Hematopoietic multipotent progenitor cell (in vitro differentiated cells): Measurements from ENCODE around the gene MPO. TPM values are rescaled to one million over a fixed set of nuclear protein-coding genes. Genes with fewer than 3 reads are reported as not detected.

Experiments used
- DNase-seq, 3 donors: peaks; one replicate each; pipeline ENCODE4 v3.0.0-alpha.2; 2011 to 2015; ENCODE audit warnings: low read depth in 2 of 3, low spot score in 2 of 3
- total RNA-seq: library from RNA; depleted of rRNA; stranded (reverse); fragments of >200 nt; gene quantifications from one replicate; pipeline ENCODE4 v1.2.3, GENCODE V29; 2012

The MPO gene
- total RNA-seq, 1 donor: 371 TPM

DNA sequence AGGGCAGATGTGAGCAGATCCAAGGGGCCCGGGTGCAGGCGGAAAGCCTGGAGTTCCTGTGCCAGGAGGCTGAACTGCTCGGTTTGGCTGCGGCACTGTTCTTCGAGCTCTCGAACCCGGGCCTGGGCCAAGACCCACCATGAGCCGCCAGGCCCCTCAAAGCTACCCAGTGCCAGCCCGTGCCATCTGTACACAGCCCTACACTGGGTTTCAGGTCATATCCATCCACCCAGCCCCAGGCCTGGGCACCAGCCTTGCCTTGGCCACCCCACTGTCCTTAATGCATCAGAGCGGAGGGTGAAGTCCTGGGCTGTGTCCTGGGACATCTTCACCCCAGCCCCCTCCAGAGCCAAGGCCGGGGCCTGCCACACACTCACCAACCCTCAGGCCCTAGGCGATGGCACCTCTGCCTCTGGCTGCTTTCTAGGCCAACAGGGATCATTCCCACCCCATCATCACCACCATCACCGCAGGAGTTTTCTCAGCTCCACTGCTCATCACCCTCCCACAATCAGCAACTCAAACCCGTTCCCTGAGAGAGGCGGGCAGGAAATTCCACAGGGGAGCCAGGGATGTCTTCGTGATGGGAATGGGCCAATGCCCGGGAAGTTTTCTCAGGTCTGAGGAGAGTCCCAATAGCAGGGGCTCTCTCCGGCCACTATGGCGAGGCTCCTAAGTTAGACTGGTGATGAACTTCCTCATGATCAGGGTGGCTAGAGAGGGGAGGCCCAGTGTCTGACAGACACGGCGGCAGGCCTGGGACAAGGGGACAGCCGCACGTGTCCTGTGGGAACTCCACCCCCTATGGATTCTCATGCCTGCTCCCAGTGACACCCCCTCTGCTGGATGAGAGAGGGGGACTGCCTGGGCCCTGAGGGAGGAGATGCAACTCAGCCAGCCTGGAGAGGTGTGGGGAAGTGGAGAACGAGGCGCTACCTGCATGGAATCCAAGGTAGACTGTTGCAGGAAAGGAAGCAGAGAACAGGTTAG, 38.7 kb upstream of the MPO start:
- no peak for DNase-seq

DNA sequence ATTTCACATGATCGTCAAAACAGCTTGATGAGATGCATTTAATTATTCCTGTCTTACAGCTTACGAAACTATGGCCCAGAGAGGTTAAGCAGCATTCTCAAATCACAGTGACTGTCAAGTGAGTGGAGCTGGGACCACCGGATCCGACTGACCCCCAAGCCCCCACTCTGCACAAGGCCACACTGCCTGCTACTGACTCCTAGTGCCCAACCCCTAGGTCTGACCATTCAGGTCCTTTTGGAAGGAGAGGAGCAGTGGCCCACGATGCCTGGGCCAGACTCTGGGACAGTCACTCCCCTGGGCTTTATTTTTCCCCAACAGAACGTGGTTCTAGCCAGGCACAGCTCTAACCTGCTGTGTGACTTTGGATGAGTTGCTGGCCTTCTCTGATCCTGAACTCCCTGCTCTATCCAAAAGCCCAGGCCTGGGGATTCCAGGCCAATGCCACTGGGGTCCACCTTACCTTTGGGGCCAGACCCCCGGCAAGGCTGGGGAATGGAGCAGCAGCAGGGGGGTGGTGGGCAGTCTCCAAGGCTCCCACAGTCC, 38.0 kb upstream of the MPO start:
- no peak for DNase-seq

DNA sequence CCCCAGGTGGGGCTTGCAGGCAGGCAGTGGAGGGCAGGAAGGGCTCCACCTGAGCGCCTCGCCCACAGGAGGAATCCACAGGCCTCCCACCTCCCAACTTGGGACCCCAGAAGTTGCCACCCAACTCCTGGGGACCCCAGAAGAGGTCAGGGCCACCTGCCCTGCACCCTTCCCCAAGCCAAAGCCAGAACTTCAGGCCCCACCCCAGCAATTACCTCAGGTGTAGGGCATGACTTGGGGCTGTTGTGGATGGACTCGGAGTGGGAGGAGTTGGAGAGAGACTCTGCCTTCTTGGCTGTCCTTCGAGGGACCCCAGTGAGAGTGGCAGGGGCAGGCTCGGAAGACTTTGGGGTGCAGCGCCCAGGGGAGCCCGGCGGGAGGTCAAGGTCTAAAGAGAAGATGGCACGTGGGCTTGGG, 37.3 kb upstream of the MPO start:
- no peak for DNase-seq

DNA sequence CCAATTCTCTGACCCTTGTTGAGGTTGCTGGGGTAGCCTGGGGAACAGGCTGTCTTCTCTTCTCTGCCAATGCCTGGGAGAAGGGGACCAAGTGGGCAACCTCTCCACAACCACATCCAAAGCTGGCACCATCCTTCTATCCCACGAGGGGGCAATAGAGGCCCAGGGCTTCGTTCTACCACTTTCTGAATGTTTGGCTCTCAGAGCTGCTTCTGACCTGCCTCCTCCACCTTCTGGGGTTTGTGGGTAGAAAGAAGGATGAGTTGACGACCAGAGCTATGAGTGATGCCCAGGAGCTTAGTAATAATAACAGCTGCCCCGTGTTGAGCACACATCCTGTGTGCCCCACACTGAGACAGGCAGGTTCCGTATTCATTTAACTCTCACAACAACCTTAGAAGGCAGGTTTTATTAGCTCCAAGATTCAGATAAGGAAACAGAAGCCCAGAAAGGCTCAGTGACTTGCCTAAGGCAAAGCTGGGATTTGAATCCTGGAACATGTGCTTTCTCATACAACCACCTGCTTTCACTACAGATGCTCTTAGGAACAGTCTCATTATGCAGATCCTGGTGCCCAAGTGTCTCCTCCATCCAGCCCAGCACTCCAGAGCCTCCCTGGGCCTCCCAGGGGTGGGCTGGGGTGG, 36.8 kb upstream of the MPO start:
- DNase-seq: peak in 2 of 3 donors; percentile 83 to 89

DNA sequence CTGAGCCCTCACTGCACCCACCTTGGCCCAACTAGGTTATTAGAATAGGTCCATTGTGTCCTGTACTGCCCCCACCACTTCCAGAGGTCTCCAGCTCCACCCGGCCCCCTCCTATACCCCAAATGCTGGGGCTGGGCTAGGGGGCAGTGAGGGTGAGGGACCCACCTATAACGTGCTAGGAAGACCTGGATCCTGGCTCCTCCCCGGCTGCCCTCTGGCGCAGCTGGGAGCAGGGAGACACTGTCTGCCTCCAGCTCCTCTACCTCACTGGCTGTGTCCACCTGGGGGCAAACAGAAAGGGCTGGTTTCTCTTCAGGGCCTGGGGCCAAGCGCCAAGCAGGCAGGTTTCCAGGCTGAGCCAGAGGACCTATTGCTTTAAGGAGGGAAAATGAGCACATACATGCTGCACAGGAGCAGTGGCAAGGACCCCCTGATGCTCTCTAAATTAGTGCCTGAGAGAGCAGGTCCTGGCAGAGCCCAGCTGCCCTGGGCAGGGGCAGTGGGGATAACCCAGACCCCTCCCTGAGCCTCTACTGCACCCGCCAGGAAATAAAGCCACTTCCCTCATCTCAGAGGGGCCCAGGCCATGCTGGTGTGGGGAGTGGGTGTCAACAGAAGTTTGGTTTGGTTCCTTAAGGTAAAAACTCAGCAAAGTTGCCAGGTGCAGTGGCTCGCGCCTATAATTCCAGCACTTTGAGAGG, 35.7 kb upstream of the MPO start:
- no peak for DNase-seq

DNA sequence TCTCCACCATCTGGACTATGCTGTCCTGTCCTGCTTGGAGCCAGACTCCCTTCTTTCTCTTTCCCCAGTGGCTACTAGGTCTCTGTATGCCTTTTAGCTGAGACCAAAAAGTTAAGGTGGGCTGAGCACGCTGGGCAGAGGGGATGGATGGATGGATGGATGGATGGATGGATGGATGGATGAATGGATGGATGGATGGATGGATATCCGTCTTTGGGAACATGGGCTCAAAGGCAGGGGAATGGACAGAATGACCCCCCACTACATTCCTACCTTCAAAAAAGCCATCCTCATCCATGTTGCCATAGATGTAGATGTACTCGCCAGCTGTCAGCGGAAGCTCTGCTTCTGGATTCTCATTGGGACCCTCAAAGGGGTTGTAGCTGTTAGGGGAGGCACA, 35.0 kb upstream of the MPO start:
- DNase-seq: no peak

DNA sequence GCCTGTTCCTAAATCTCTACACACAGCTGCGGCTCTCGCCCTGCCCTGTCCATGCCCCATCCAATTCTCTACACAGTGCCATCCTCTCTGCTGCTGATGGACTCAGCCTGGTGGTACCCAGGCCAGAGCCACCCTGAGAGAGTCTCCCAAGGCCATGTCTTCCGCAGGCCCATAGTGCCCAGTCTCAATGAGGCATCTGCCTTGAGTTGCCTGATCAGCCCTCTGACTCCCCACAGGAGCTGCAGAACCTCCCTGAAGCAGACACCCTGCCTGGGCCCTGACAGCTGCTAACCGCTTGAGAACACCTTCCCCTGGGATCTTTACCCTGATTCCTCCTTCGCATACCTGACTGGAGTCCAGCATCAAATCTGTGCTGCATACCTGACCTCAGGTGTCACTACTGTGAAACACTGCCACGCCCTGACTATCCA, 34.6 kb upstream of the MPO start:
- no peak for DNase-seq

DNA sequence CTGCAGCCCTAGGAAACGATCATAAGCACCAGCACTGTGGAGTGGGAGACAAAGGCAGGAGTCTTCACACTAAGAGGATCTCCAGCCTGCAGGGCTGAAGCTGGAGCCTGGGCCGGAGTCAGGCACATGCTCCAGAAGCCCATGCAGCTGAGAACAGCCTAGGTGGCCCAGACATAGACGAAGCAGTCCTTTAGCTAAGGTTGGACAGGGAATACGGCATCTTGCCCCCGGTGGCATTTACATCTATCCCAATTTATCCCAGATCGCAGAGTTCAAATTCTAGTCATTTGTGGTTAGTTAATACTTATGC, 33.9 kb upstream of the MPO start:
- no peak for DNase-seq

DNA sequence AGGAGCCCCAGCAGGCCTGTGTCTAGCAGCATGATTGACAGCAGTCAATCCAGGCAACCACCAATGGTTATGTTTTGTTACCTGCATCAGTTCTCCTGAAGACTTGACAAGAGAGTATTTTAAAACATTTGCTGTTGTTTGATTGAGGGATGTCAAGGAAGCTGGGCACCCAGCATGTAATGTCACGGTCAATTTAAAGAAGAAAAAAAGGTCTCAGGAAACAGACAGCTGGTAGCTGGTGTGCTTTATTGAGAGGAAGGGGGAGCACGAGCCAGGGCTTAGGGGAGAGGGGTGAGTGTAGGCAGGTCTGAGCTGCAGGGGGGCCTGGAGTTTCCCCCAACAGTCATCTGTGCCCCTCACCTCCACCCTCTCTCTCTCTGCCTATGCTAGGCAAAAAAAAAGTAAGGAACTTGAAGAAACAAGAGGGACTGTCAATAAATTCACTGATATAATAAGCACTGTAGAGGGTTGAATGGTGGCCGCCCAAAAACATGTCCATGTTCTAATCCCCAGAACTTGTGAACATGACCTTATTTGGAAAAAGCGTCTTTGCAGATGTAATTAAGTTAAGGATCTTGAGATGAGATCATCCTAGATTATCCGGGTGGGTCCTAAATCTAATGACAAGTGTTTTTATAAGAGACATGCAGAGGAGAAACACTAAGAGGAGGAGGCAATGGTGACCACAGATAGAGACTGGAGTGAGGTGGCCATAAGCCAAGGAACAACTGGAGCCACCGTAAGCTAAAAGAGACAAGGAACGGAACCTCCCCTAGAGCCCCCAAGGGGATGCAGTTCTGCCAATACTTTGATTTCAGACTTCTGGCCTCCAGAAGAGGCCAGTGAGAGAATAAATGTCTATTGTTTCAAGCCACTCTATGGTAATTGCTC, 33.3 kb upstream of the MPO start:
- no peak for DNase-seq

DNA sequence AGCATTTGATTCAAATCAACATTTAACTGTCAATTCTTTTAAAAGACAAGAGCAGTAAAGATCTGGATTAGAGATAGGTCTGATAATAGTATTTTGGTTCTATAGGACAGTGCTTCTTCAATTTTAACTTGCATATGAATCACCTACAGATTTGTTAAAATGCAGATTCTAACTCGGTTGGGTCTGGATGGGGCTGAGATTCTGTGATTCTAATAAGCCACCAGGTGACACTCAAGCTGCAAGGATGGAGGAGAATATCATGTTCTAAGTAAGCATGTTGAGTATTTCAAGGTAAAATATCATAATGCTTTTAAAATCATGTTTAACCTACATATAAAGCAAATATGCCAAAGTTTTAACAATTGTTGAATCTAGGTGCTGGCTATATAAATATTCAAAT, 32.1 kb upstream of the MPO start:
- no peak for DNase-seq

DNA sequence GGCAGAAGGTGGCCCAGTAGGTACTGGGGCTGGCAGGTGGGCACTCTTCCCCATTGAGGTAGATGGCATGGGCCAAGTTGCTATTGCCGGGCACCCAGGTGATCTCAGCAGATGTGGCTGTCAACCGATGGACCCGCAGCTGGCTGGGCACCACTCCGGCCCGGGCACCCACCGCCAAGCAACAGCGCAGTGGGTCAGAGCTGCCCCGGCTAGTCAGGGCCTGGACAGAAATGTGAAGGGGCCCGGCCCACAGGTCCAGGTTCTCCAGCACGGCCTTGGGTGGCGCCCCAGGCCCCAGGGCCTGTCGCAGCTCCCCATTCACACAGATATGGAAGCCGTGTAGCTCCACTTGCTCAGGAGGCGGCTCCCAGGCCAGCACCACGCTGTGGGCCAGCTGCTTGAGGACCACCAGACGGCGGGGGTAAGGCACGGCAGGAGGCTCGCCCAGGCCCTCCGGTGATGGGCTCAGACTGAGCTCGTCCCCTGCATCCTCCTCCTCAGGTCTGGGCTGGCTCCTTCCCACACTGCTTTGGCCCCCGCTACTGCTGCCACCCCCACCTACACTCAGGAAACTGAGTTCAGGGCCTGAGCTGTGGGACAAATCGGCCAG, 31.4 kb upstream of the MPO start:
- no peak for DNase-seq

DNA sequence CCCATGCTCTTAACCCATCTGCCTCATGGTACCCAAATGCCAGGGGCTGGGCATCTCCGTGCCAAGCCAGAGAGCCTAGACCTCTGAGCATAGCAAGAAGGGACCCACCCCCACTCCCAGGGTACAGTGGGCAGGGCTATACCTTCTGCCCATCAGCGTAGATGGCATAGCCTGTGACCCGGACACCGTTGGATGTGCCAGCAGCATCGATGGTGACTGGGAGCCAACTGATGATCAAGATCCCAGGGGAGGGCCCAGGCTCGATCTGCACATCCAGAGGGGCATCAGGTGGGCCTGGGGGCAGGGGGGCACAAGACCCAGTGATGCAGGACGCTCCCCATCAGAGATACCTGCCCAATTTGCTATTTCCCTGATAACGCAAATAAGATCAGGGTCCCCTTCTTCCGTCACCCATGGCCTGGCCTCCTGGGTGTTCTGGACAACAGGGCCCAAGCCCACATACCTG, 30.7 kb upstream of the MPO start:
- no peak for DNase-seq

DNA sequence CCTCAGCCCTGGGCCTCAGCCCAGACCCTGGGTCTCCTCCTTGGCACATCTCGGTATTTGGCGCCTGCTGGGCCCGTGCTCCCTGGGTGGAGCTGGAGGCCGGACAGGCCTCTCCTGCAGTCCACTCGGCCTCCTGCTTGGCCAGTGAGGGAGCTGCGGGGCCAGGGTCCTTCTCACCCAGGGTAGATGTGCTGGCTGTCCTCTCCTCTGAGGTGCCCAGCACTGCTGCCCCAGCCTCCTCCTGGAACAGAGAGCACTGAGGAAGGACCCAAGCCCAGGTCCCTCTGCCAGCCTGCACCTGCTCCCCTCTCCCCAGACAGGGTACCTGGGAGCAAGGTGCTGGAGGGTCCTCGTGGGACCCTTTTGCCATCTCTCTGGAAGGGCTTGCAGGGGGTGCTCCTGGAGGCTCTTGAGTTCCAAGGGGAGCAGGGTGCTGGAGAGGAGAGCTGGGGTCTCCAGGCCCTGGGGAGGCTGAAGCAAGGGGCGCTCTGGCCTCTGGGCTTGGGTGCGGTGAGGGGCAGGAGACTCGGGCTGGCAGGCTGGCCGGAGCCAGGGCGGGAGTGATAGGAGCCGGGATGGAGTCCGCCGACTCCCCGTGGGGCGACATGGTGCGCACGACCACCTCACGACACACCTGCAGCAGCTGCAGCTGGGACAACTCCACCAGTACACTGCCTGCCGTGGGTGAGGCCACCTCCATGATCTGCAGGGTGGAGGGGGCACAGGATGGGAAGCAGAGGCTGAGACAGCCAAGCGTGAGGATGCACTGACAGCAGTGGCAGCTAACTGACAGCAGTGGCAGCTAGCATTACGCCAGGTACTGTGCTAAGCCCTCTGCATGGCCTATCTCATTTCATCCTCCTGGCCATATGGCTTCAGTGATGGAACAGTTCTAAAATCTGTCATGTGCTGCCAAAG, 30.0 kb upstream of the MPO start:
- no peak for DNase-seq

DNA sequence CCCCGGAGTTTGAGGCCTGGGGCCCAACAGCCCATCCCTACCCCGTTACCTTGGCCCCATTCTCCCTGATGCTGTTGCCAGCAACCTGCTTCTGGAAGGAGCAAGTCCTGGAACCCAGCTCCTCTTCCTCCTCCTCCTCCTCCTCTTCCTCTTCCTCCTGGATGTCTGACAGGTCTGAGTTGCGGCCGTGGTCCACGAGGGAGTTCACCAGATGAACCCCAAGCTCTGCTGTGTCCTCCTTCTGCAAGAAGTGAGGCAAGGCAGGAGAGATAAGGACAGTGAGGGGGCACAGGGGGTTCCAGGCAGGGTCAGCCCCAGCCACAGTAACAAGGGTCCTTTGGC, 29.2 kb upstream of the MPO start:
- DNase-seq: no peak

DNA sequence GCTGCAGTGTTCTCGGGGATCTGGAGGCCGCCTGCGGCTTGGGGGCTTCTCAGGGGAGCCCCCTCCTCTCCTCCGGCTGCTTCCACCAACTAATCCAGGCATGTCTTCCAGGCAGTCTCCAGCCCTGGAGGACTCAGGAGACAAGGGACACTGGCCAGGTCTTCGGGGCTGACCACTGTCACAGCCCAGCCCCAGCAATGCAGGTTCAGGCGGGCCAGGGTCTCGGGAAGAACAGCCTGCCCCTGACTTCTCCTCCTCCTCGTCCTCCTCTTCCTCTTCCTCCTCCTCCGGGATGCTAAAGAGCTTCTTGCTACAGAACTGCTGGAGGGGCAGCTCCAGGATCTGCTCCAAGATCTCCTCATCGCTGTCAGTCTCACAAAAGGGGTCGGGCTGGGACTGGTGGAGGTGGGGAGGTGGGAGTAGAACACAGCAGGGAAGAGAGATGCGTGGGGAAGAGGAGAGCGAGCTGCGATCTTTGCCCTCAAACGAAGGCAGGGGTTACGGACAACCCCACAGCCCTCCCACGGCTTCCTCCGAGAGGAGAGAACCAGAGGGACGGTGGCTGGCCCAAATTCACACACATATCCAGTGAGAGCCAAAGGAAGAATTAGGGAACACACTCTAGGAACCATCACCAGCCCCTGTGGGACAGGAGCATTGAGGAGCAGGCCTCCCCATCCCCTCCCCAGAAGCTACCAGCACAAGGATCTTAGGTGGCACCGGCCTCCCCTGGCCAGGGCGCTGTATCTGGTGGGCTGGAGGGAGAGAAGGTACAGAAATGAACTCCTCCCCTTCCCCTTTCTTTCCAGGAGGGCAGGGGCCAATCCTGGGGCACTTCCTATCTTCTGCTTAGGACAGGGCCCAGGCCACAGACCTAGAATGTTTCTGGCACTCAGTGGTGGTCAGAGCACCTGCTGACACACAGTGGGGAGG, 28.5 kb upstream of the MPO start:
- no peak for DNase-seq

DNA sequence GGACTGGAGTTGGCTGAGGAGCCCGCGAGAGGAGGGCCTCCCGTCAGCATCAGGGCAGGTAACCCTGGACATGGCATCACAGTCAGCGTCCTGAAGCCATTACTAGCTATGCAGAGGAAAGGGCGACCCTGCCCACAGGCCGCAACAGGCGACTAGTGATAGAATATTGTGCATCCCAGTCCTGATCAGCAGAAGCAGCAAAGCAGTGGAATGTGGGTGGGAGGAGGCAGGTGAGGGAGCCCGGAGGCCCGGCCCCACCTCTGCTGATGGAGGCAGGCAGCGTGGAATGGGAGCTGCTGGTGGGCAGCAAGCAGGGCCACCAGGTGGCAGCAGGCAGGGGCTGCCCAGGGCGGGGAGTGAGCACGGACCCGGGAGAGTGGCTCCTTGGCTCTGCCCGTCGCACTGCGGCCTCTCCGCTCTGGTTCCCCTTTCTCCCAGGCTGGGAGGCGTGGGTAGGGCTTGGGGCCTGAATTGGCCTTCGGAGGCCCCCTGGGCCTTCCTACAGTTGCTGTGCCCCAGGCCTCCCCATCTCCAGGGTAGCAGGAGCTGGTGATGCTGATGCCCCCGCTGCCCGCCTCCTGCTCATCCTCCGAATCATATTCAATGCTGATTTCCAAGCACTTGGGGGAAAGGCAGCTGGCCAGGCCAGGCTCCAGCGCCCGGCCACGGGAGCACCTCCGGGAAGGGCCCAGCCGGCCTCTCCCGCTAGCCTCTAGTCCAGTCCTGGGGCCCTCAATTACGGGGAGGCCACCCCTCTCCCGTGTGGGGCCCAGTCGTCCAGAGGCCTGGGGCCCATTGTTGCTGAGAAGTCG, 27.6 kb upstream of the MPO start:
- DNase-seq: no peak
